GM18868 (cell line): ENCODE results near the gene IFITM5.
"Not testable (repeated sequence)": the region's sequence is repeated elsewhere in the genome, so short reads cannot be mapped to it uniquely, and the experiment has no call there.

Source experiments
- ATAC-seq: cut with Tn5 transposase; IDR thresholded peaks from one replicate; pipeline ENCODE4 v1.9.1; 2021; ENCODE audit warnings: mild to moderate bottlenecking, moderate library complexity; ENCODE audit not compliant: unreplicated experiment

The IFITM5 gene

DNA sequence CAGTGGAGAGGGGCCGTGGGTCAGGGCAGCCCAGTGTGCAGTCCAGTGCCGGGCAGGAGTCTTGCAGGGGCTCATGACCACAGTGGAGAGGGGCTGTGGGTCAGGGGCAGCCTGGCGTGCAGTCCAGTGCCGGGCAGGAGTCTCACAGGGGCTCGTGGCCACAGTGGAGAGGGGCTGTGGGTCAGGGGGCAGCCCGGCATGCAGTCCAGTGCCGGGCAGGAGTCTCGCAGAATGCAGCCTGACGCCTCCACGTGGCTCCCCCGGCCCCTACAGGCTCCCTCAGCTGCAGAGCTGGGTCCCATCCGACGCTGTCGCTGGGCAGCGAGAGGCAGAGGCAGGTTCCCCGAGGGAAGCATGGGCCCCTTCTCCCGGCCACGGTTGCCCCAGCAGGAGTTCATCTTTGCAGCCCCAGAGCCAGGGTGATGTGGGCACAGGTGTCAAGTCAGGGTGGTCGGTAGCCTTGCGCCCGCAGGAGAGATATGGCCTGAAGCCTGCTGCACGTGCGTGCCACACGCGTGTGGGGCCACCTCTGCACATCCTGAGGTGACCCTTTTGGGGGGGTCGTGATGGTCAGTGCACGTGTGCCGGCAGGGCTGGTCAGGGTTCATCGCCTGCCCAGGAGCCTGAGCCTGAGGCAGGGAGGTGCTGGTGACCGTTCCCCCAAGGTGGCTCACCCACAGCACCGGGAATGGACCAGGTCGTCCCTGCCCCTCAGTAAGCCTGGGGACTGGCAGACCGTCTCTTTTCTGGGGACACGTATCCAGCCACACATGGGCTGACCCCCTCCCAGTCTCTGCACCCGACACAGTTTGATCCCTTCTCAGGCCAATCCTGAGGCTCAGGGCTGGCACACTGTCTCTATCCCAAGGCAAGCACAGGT lies 2.9 kb downstream of the IFITM5 start:
- no peak for ATAC-seq

DNA sequence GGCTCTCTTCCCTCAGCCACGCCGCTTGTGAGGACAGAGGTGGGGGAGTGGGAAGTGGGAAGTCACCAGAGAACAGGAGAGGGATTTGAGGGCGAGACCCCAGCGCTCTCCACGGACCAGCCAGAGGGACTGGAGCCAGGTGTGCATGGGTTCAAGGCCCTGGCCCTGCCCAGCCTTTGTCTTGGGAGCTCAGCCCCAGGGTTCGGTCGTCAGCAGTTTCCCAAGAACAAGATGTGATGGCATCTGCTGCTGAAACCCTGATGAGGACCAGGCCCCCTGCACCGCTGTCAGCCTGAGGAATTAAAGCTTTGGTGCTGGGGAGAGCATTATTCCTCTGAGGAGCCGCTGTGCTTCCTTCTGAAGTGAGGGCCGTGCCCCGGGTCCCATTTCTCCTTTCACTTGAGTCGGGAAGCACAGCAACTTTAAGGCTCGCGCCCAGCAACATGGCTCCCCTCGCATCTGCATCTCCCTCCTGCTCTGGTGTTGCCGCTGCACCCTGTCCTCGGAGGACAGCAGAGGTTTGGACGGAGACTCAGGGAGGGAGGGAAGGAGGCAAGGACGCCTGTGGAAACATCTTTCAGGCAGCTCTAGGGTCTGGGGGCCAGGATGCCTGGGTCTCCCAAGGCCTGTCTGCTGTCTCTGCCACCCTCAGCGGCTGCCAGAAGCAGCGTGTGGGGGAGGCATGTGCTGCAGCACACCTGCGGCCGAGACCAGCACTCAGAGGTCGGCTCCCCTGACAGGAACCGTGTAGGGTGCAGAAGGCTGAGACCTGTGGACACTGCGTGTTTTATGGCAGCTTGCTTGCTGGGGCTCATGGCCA lies 3.8 kb downstream of the IFITM5 start:
- ATAC-seq, result no peak

DNA sequence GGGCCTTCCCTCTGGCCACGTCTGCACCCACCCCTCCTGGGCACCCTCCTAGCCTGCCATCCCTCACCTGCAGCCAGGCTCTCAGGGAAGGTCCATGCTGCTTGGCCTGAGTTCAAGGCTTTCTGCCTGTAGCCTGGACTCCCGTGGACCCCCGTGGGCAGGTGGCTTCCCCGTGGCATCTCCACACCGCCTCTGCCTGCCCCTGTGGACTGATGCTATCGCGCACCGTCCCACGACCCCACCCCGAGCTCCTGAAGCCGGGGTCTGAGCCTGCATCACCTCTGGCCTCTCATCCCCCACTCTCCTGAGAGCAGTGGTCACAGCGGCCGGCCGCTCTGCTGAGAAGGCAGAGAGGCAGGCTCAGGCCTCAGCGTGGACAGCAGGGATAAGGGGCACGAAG lies 4.5 kb downstream of the IFITM5 start:
- ATAC-seq, result no peak

DNA sequence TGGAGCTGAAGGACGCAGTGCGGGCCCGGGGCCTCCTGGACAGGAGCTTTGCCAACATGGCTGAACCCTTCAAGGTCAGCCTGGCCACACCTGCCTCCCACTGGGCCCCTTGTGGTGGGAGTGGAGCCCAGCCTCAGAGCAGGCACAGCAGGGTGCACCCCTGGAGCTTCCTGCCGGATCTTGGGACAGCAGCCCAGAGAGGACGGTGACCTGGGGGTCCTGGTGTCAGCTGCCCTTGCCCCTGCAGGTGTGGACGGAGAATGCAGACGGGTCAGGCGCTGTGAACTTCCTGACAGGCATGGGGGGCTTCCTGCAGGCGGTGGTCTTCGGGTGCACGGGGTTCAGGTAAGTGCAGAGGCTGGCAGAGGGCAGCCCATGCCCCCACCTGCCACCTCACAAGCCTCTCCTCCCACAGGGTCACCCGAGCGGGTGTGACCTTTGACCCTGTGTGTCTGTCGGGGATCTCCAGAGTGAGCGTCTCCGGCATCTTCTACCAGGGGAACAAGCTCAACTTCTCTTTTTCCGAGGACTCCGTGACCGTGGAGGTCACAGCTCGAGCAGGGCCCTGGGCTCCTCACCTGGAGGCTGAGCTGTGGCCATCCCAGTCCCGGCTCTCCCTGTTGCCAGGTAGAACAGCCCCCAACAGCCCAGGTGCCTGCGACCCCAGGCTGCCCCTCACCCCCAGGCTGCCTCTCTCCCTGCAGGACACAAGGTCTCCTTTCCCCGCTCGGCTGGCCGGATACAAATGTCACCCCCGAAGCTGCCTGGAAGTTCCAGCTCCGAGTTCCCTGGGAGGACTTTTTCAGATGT lies 5.3 kb downstream of the IFITM5 start:
- no peak for ATAC-seq

DNA sequence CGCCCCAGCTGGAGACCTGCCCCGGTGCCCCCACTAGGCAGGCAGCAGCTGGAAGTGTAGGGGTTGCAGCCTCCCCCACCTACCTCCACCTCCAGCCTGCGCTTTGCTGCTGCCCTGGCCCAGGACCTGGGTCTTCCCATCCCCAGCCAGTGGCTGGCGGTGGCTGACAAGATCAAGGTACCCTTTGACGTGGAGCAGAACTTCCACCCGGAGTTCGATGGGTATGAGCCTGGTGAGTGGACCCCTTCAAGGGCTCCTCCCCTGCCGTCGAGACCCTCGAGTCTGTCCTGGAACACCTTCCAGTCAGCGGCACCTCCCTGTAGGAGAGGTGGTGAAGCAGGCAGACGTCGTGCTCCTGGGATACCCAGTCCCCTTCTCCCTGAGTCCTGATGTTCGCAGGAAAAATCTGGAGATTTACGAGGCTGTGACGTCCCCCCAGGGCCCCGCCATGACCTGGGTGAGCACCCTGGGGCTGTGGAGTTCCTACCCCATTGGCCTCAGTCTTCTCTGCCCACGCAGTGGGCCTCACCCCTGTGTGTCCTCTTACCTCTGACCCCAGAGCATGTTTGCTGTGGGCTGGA lies 6.0 kb downstream of the IFITM5 start:
- no peak for ATAC-seq

DNA sequence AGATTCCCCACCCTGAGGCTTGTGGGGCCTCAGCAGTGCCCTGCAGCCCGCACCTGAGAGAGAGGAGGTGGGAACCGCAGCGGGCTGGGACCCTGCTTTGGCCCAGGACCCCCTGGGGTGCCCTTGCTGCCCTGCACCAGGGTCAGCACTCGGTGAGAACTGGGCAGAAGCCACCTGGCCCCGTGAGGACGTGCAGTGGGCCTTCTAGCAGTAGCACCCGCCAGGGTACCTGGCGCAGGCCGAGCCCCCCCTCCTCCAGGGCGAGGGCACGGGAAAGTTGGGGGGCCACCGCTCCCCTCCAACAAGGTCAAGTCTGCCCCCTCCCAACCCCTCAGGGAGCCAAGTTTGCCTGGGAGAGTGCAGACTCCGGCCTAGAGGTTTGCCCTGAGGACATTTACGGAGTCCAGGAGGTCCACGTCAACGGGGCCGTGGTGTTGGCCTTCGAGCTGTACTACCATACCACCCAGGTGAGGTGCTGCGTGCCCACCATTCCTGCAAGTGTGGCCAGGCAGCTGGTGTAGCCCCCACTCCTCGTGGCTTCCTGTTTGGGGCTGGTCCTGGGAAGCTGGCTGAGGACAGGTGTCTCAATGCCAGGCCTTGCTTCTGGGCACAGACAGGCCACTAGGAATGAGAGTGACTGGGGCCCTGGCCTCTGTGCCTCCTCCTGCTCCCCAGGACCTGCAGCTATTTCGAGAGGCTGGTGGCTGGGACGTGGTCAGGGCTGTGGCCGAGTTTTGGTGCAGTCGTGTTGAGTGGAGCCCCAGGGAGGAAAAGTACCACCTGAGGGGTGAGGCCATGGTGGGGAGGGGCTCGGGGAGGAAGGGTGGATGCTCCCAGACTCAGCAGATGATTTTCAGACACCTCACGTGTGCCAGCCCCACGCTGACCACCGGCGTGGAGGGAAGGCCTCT lies 6.9 kb downstream of the IFITM5 start:
- no peak for ATAC-seq

DNA sequence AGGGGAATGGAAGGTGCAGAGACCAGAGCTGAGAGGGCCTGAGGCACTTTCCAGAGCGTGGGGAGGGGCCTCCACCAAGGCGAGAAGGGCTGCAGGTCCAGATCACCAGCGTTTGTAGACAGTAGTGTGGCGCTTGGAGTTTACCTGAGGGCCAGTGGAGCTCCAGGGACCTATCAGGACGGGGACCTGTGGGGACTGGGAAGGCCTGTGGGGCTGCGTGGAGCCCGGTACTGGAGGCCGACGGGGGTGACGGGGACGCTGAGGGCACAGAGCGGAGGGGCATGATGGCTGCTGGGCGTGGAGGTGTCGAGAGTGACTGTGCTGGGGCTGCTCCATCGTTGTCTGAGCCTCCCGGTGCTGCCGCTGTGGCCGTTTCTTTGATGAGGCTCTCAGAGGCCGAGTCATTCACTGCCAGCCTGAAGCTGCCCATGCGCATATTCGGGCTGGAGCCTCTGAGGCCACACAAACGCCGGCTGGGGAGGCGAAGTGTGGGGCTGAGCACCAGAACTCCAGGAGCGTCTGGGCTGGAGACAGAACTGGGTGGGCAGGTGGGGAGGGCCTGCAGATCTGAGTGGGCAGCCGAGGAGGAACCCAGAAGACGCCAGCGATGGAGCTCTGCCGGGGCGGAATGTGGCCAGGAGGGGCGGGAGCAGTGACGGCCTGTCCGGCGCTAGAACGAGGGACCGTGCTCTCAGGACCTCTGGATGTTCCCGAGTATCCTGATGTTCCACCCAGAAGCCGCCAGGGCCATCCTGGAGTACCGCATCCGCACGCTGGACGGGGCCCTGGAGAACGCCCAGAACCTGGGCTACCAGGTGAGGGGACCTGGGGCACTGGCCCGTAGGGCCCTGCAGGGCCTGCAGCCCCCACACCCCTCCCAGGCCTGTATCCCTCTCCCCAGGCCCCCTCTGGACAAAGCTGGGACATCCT lies 7.8 kb downstream of the IFITM5 start:
- no peak for ATAC-seq

DNA sequence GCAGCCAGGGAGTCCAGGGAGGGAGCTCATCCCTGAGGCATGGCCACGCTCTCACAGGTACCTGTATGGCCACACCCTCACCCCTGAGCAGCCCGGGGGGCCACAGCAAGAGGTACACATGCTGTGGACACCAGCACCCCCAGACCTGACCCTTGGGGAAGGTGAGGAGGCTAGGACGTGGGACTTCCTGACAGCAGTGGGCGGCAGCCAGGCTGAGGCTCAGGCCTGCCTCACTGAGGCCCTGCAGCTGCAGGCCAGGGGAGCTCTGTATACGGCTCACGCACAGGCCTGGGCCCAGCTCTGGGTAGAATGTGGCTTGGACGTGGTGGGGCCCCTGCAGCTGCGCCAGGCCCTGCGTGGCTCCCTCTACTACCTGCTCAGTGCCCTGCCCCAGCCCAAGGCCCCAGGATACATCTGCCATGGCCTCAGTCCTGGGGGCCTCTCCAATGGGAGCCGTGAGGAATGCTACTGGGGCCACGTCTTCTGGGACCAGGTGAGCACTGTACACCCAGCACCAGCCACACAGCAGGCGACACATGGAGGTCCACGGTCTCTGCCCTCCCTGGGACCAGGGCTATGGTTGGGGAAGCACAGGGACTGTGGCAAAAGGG lies 8.6 kb downstream of the IFITM5 start:
- no peak for ATAC-seq

DNA sequence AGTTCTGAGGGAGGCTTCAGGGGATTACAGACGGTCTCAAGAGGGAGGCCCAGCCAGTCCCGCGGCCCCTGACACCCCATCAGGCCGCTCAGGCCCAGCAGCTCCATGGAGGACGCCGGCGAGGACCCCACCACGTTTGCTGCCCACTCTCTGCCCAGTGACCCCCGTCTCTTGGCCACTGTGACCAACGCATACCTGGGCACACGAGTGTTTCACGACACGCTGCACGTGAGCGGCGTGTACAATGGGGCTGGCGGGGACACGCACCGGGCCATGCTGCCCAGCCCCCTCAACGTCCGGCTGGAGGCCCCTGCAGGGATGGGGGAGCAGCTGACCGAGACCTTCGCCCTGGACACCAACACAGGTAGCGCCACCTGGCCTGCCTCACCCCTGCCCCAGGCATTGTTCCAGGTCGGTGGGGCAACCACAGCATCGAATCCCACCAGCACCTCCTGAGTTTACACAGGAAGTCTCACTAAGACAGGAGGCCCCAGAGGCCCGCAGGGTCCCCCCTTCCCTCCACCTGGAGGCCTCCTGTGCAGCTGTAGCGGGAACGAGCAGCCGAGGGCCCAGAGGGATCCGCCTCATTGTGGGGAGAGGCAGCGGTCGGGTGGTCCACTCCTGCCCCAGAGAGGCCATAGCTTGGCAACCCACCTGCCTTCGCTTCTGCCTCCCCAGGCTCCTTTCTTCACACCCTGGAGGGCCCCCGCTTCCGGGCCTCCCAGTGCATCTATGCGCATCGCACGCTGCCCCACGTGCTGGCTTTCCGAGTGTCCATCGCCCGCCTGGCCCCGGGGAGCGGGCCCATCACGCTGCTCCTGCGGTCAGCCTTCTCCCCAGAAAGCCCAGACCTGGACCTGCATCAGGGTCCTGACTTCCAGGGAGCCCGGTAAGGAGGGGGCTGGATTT lies 9.4 kb downstream of the IFITM5 start:
- no peak for ATAC-seq

DNA sequence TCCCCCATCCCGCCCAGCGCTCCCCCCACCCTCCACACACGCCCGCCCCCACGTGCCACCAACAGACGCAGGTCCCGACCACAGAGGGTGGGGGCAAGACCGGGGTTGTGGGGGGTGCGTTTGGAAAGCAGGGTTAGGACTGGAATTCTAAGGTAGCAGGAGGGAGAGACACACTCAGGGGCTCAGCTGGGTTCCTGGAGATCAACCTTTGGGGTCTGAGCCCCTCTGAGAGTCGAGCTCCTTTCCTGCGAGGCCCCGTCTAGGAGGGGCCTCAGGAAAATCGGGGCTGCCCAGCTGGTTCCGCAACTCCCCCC lies 10.0 kb downstream of the IFITM5 start:
- ATAC-seq, result no peak

DNA sequence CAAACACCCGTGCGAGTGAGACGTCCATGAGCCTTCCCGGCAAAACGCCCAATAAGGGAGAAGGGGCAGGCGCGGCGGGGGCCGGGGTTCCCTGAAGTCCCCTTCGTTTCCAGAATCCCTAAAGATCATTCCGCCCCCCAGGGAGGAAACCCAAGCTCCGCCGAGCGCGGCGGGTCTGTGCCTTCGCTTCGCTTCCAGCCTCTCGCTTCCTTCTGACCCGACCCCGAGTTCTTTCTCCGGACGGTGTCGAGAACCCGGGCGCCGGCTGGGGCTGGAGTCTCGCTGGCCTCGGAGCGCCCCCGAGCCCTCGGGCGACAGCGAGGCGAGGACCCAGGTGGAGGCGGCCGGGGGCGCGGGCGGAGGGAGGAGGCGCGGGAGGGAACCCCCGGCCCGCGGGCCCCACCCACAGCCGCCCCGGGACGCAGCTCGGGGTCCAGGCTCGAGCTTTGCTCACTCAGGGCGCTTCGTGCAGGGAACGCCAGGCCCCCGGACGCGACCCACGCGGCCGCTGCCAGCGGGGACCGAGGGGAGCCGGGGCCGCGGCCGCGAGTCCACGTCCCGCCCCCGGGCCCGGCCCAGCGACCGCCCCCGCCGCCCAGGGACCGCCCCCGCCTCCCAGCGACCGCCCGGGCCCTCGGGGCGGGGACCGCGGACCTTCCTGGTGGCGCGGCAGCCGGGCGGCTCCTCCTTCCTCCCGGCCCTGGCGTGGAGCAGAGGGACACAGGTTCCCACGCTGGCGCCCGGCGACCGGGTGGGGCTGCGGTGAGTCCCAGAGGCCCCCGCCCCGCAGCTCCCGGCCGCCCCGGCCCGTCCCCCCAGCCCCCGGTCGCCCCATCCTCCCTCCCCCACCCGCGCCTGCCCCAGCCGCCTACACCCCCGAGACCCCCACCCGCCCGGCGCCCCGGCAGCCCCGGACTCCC lies 10.6 kb downstream of the IFITM5 start, which contains the start of gene PGGHG:
Gene PGGHG, plus strand, starts transcription at position 649 of the 920 bp plus-strand sequence. CDS start 691 bp downstream, outside the sequence.
- peak; percentile 67 for ATAC-seq

DNA sequence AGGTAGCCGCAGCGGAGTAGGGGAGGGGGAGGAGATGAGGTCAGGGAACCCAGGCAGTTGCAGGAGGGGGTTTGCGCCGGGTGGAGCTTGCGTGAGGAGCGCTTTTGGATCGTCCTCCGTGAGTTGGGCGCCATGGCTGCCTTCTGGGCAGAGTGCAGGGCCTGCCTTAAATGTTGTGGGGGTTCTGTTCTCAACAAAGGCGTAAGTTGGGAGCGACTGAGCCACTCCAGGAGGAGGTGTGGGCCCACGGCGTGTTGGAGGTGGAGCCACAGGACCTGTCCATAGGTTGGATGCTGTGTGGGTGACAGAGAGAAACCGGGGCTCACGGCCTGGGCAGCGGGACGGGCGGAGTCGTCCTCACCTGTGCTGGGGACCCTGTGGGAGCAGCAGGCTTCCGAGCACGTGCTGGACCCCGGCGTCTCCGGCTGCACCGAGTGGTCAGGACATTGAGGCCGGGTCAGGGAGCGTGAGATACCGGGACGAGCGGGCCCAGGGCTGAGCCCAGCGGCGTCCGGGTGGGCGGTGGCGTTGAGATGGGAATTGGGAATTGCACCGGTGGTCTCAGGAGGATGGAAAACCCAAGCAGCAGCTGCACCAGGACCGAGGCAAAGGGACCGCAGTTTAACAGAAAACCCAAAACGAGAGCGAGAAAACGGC lies 11.4 kb downstream of the IFITM5 start:
- no peak for ATAC-seq

DNA sequence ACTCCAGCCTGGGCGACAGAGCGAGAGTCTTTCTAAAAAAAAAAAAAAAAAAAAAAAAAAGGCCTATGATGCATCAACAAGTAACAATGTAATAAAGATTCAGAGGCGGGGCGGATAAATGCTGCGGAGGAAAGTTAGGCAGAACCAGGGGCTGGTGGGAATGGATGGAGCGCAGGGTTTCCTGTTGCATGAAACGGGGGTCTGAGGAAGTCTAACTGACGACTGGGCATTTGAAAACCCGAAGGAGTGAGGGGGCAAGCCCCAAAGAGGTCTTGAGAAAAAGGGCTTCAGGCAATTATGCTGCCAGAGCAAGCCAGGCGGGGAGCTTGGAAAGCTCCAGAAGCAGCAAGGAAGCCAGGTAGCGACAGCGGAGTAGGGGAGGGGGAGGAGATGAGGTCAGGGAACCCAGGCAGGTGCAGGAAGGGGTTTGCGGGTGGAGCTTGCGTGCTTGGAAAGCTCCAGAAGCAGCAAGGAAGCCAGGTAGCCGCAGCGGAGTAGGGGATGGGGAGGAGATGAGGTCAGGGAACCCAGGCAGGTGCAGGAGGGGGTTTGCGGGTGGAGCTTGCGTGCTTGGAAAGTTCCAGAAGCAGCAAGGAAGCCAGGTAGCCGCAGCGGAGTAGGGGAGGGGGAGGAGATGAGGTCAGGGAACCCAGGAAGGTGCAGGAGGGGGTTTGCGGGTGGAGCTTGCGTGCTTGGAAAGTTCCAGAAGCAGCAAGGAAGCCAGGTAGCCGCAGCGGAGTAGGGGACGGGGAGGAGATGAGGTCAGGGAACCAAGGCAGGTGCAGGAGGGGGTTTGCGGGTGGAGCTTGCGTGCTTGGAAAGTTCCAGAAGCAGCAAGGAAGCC lies 12.1 kb downstream of the IFITM5 start:
- not testable (repeated sequence) for ATAC-seq

DNA sequence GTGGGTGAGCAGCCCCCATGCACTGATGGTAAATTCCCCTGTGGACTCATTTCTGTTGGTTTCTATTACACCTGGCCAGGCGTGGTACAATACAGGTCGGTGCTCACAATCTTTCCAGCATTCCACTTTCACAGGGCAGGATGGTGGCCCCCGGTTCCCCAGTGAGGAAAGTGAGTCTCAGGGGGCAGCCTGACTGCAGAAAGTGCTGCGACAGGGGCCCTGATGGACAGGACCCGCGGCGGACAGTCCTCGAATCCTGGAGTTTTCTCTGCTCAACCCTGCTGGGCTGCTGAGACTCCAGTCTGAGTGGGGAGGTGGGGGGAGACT lies 13.5 kb downstream of the IFITM5 start:
- ATAC-seq, result no peak
